H9 (cell line): ENCODE data around the gene FXYD2. TPM values are rescaled to one million over a fixed set of nuclear protein-coding genes. Genes with fewer than 3 reads are reported as not detected.

ENCODE experiments used
- DNase-seq: peaks from one replicate; pipeline ENCODE4 v3.0.0-alpha.2; 2017
- H2AFZ ChIP-seq: one replicate; pipeline ENCODE4 v1.6.1; 2013; ENCODE audit warnings: mild to moderate bottlenecking, low read length, control low read depth, moderate library complexity
- H2AK5ac ChIP-seq: 2 replicates; pipeline ENCODE4 v1.6.1; 2013; ENCODE audit warnings: low read length, control low read depth, mixed read lengths; ENCODE audit not compliant: insufficient read length
- H2BK120ac ChIP-seq: one replicate; pipeline ENCODE4 v1.6.1; 2013; ENCODE audit warnings: low read depth, mild to moderate bottlenecking, low read length, control low read depth, inconsistent platforms; ENCODE audit not compliant: poor library complexity, severe bottlenecking
- H2BK12ac ChIP-seq: 2 replicates; pipeline ENCODE4 v1.6.1; 2013; ENCODE audit warnings: low read length, control low read depth, mixed read lengths, low read depth; ENCODE audit not compliant: insufficient read length
- H2BK15ac ChIP-seq: 2 replicates; pipeline ENCODE4 v1.6.1; 2013; ENCODE audit warnings: low read depth, low read length, control low read depth
- H2BK20ac ChIP-seq: one replicate; pipeline ENCODE4 v1.6.1; 2013; ENCODE audit warnings: low read depth, mild to moderate bottlenecking, low read length, control low read depth, inconsistent platforms; ENCODE audit not compliant: poor library complexity, severe bottlenecking
- H2BK5ac ChIP-seq: 2 replicates; pipeline ENCODE4 v1.6.1; 2013; ENCODE audit warnings: low read length, control low read depth, mixed read lengths; ENCODE audit not compliant: insufficient read length
- H3K14ac ChIP-seq: 2 replicates; pipeline ENCODE4 v1.6.1; 2013; ENCODE audit warnings: low read length, control low read depth; ENCODE audit not compliant: insufficient read depth
- H3K18ac ChIP-seq: 2 replicates; pipeline ENCODE4 v1.6.1; 2013; ENCODE audit warnings: low read depth, mild to moderate bottlenecking, mixed read lengths, low read length, control low read depth; ENCODE audit not compliant: insufficient read length
- H3K23ac ChIP-seq: 2 replicates; pipeline ENCODE4 v1.6.1; 2013; ENCODE audit warnings: low read length, control low read depth, mixed read lengths, low read depth; ENCODE audit not compliant: insufficient read length
- H3K23me2 ChIP-seq: 2 replicates; pipeline ENCODE4 v1.6.1; 2013; ENCODE audit warnings: low read depth, mild to moderate bottlenecking, mixed read lengths, low read length, control low read depth; ENCODE audit not compliant: insufficient read length, poor library complexity, severe bottlenecking
- H3K27ac ChIP-seq: 2 replicates; pipeline ENCODE4 v1.5.1; 2013; ENCODE audit warnings: low read length, control low read depth, mixed read lengths, low read depth; ENCODE audit not compliant: insufficient read length
- H3K27me3 ChIP-seq: 2 replicates; pipeline ENCODE4 v1.6.1; 2013; ENCODE audit warnings: low read length, control low read depth, inconsistent platforms; ENCODE audit not compliant: insufficient read depth
- H3K4ac ChIP-seq: 2 replicates; pipeline ENCODE4 v1.6.1; 2013; ENCODE audit warnings: low read depth, mild to moderate bottlenecking, control low read depth, inconsistent platforms, low read length, moderate library complexity
- H3K4me1 ChIP-seq: 2 replicates; pipeline ENCODE4 v1.6.1; 2013; ENCODE audit warnings: low read length, control low read depth, inconsistent platforms; ENCODE audit not compliant: insufficient read depth
- H3K4me2 ChIP-seq: 2 replicates; pipeline ENCODE4 v1.6.1; 2013; ENCODE audit warnings: low read length, control low read depth, mixed read lengths; ENCODE audit not compliant: insufficient read length, insufficient read depth
- H3K56ac ChIP-seq: 2 replicates; pipeline ENCODE4 v1.6.1; 2013; ENCODE audit warnings: low read depth, mild to moderate bottlenecking, mixed read lengths, low read length, control low read depth; ENCODE audit not compliant: insufficient read length
- H3K79me1 ChIP-seq: 2 replicates; pipeline ENCODE4 v1.6.1; 2013; ENCODE audit warnings: low read depth, mild to moderate bottlenecking, moderate library complexity, low read length, control low read depth, inconsistent platforms; ENCODE audit not compliant: insufficient read depth, poor library complexity, severe bottlenecking
- H3K79me2 ChIP-seq: 2 replicates; pipeline ENCODE4 v1.6.1; 2013; ENCODE audit warnings: low read length, control low read depth, inconsistent platforms; ENCODE audit not compliant: insufficient read depth
- H3K9ac ChIP-seq: 2 replicates; pipeline ENCODE4 v1.6.1; 2013; ENCODE audit warnings: low read length, control low read depth, mixed read lengths; ENCODE audit not compliant: insufficient read length; ENCODE audit errors: extremely low read depth
- H3K9me3 ChIP-seq: one replicate; pipeline ENCODE4 v1.6.1; 2013; ENCODE audit warnings: low read depth, low read length, inconsistent platforms; ENCODE audit not compliant: control insufficient read depth
- H3T11ph ChIP-seq: one replicate; pipeline ENCODE4 v1.6.1; 2013; ENCODE audit warnings: mild to moderate bottlenecking, low read length, control low read depth, inconsistent platforms
- H4K20me1 ChIP-seq: one replicate; pipeline ENCODE4 v1.6.1; 2013; ENCODE audit not compliant: control insufficient read depth, insufficient read length, insufficient read depth
- H4K5ac ChIP-seq: 2 replicates; pipeline ENCODE4 v1.6.1; 2013; ENCODE audit warnings: low read depth, mild to moderate bottlenecking, mixed read lengths, low read length, control low read depth; ENCODE audit not compliant: insufficient read length
- H4K8ac ChIP-seq: replicated peaks from 2 replicates; pipeline ENCODE4 v1.6.1; 2013; ENCODE audit warnings: low read length, control low read depth, mixed read lengths, low read depth; ENCODE audit not compliant: insufficient read length
- H4K91ac ChIP-seq: 2 replicates; pipeline ENCODE4 v1.6.1; 2013; ENCODE audit warnings: low read depth, mild to moderate bottlenecking, moderate library complexity, mixed read lengths, low read length, control low read depth; ENCODE audit not compliant: insufficient read length
- H3K27ac Mint-ChIP-seq, 3 experiments: 2 replicates in 2 of 3; 3 replicates in 1 of 3; pipeline ENCODE4 v1.8.0; 2020 to 2021; ENCODE audit warnings: mixed read lengths in 3 of 3, mild to moderate bottlenecking in 1 of 3, moderate library complexity in 1 of 3
- H3K27me3 Mint-ChIP-seq: 2 replicates; pipeline ENCODE4 v1.8.0; 2021; ENCODE audit warnings: low read depth, mild to moderate bottlenecking, moderate library complexity, mixed read lengths
- H3K36me3 Mint-ChIP-seq, 3 experiments: 2 replicates in 2 of 3; 3 replicates in 1 of 3; pipeline ENCODE4 v1.8.0; 2020 to 2021; ENCODE audit warnings: low read depth in 3 of 3, mixed read lengths in 3 of 3; ENCODE audit not compliant: insufficient read depth in 1 of 3
- H3K4me1 Mint-ChIP-seq, 2 experiments: 2 replicates each; pipeline ENCODE4 v1.8.0; 2020; ENCODE audit warnings: mixed read lengths in 2 of 2
- H3K4me3 Mint-ChIP-seq, 2 experiments: 2 replicates in 1 of 2; 3 replicates in 1 of 2; pipeline ENCODE4 v1.8.0; 2020 to 2021; ENCODE audit warnings: mild to moderate bottlenecking in 2 of 2, mixed read lengths in 2 of 2, moderate library complexity in 1 of 2
- H3K9me3 Mint-ChIP-seq, 2 experiments: 2 replicates in 1 of 2; 3 replicates in 1 of 2; pipeline ENCODE4 v1.8.0; 2020; ENCODE audit warnings: mild to moderate bottlenecking in 2 of 2, mixed read lengths in 2 of 2, moderate library complexity in 1 of 2
- WGBS: extraction: QIAGEN DNeasy Blood & Tissue Kit; methylation state at CpG from one replicate; pipeline ENCODE4 v1.1.7; 2013; ENCODE audit warnings: missing lambda C conversion rate, low lambda C conversion rate, mixed read lengths; ENCODE audit not compliant: insufficient read length; ENCODE audit errors: extremely low coverage; 5-methylcytosine and 5-hydroxymethylcytosine counted together
- total RNA-seq: library from RNA; stranded (reverse); gene quantifications from 2 replicates; pipeline ENCODE4 v1.2.1, GENCODE V29; 2021
- TF ChIP-seq, protein P1 (sequence below): fragments of 200-600 bp; sonication (generic); conservative IDR thresholded peaks from 3 replicates; pipeline ENCODE4 v1.8.0; 2021; ENCODE audit warnings: antibody characterized with exemption, mild to moderate bottlenecking

FXYD2 gene
- total RNA-seq, 1 experiment from 2014 or later, result 0.79 TPM

GRCh38 chr11:117871160-117871559 lies 46.6 kb upstream of the FXYD2 start:
- Histone ChIP-seq H3K56ac (no peak overlapping the region), H3K9ac (no peak overlapping the region), H3T11ph (no peak overlapping the region), H3K27ac (no peak overlapping the region), H2BK12ac (no peak overlapping the region), H2AK5ac (no peak overlapping the region), H3K79me1 (no peaks in the 10 kb centered on the region), H3K18ac (no peak overlapping the region), H3K4ac (no peak overlapping the region), H3K4me1 (peaks cover 10% of the 10 kb centered on the region; the same call in 1 of the 2 replicates), H4K5ac (no peak overlapping the region), H3K79me2 (no peaks in the 10 kb centered on the region), H3K4me2 (no peak overlapping the region), H4K20me1 (no peaks in the 10 kb centered on the region), H2BK20ac (no peak overlapping the region), H3K9me3 (no peaks in the 10 kb centered on the region), H2BK15ac (no peak overlapping the region), H3K14ac (no peak overlapping the region), H4K8ac (no peak overlapping the region), H3K27me3 (no peaks in the 10 kb centered on the region; the same call in 1 of the 2 replicates), H2BK120ac (no peak overlapping the region), H4K91ac (no peak overlapping the region), H3K23ac (no peak overlapping the region), H2BK5ac (no peak overlapping the region), H2AFZ (no peak overlapping the region), H3K23me2 (peaks cover 15% of the 10 kb centered on the region)
- no peak overlapping the region; a peak in 1 of 7 replicates for H3K27ac Mint-ChIP-seq
- no CpG with 5 or more reads among the region's 18 CpGs for WGBS
- DNase-seq, result no peak
- H3K27me3 Mint-ChIP-seq, result peaks cover 47% of the 10 kb centered on the region
- no peaks in the 10 kb centered on the region for H3K9me3 Mint-ChIP-seq
- peaks cover 0 to 3% (median 2%) of the 10 kb centered on the region in 3 experiments; a peak in 1 of 7 replicates for H3K36me3 Mint-ChIP-seq
- TF ChIP-seq, protein P1, sequence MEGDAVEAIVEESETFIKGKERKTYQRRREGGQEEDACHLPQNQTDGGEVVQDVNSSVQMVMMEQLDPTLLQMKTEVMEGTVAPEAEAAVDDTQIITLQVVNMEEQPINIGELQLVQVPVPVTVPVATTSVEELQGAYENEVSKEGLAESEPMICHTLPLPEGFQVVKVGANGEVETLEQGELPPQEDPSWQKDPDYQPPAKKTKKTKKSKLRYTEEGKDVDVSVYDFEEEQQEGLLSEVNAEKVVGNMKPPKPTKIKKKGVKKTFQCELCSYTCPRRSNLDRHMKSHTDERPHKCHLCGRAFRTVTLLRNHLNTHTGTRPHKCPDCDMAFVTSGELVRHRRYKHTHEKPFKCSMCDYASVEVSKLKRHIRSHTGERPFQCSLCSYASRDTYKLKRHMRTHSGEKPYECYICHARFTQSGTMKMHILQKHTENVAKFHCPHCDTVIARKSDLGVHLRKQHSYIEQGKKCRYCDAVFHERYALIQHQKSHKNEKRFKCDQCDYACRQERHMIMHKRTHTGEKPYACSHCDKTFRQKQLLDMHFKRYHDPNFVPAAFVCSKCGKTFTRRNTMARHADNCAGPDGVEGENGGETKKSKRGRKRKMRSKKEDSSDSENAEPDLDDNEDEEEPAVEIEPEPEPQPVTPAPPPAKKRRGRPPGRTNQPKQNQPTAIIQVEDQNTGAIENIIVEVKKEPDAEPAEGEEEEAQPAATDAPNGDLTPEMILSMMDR, result no peak
- H3K4me1 Mint-ChIP-seq, result peaks cover 46 to 70% of the 10 kb centered on the region in 2 experiments
- no peak overlapping the region for H3K4me3 Mint-ChIP-seq
